Measurements from ENCODE around the gene LRCH3.
"Not testable (repeated sequence)": the region's sequence is repeated elsewhere in the genome, so short reads cannot be mapped to it uniquely, and the experiment has no call there.

The LRCH3 gene

DNA sequence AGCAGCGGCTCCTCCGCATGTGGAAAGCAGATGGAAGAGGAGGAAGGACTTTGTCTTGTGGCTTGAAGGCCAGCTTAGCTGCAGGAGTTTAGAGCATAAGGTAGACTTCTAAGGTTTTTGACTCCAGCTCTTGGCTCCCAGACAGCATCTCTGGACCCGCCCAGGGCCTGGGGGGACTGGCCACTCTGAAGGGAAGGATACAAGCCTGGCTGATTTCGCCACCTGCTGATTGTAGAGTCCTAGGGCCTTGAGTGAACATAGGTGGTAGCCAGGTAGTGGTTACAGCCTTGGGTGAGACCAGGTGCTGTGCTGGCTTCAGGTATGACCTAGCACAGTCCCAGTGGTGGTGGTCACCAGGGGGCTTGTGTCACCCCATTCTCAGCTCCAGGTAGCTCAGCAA lies 110.6 kb downstream of the LRCH3 start:
- TF ChIP-seq FOXK2 (IDR thresholded peaks at IDR 0.05), result no peak
- TF ChIP-seq SP1 (IDR thresholded peaks at IDR 0.05), result no peak
- no peak for TF ChIP-seq ZNF384 (IDR thresholded peaks at IDR 0.05)
- TF ChIP-seq HDGF (IDR thresholded peaks at IDR 0.05; ENCODE audit: borderline replicate concordance), result no peak
- TF ChIP-seq CTBP1 (IDR thresholded peaks at IDR 0.05; ENCODE audit: borderline replicate concordance), result no peak
- no peak for TF ChIP-seq L3MBTL2 (conservative IDR thresholded peaks at IDR 0.05)
- TF ChIP-seq BHLHE40 (IDR thresholded peaks at IDR 0.05; ENCODE audit: borderline replicate concordance), result no peak
- TF ChIP-seq, protein P1, sequence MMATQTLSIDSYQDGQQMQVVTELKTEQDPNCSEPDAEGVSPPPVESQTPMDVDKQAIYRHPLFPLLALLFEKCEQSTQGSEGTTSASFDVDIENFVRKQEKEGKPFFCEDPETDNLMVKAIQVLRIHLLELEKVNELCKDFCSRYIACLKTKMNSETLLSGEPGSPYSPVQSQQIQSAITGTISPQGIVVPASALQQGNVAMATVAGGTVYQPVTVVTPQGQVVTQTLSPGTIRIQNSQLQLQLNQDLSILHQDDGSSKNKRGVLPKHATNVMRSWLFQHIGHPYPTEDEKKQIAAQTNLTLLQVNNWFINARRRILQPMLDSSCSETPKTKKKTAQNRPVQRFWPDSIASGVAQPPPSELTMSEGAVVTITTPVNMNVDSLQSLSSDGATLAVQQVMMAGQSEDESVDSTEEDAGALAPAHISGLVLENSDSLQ (IDR thresholded peaks at IDR 0.05), result no peak
- TF ChIP-seq SUZ12 (IDR thresholded peaks at IDR 0.05), result no peak
- TF ChIP-seq FOXA1 (IDR thresholded peaks at IDR 0.05), result no peak
- no peak for TF ChIP-seq LEF1 (IDR thresholded peaks at IDR 0.05; ENCODE audit: borderline replicate concordance)
- TF ChIP-seq ELF4 (IDR thresholded peaks at IDR 0.05), result no peak
- TF ChIP-seq ARNT (IDR thresholded peaks at IDR 0.05), result no peak
- TF ChIP-seq FOXM1 (IDR thresholded peaks at IDR 0.05; ENCODE audit: borderline replicate concordance), result no peak
- TF ChIP-seq TARDBP (IDR thresholded peaks at IDR 0.05), result no peak
- no peak for TF ChIP-seq NFRKB (IDR thresholded peaks at IDR 0.05)
- ChIA-PET CTCF (no interaction called here), POLR2A (no interaction called here)
- no peak for DNase-seq (ENCODE audit: extremely low spot score)

DNA sequence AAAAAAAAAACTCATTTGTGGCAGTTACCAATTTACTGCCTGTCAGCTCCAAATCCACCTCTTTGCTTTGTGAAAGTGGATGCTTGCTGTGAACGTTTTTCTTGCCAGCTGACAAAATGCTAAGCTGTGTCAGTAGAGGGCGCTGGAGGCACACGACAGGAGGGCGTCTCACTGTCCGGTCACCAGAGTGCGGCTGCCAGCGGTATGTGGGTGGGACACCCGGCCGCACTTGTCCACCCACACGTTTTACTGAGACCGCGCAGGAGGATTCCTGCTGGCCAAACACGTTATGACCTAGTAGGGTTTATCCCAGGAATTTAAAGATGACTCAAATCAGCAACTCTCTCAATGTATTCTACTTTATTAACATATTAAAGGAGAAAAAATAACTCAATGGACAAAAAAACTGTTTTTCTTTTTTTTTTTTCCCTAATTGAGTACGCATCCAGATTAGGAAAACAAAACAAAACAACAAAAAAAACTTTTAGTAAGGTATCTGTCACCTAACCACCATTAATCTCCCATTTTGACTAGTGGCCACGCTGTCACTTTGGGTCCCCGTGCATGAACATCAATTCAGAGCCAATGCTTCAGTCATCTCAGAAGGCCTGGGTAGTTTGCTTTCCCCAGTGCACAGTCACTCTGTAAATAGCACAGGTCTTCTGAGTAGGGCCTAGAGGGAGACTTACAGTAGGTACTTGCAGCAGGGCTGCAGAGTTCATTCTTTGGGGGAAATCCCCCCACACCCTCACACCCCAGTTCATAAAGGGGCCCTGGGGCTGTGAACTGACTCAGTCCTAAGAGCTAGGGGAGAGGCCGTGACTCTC lies 115.2 kb downstream of the LRCH3 start:
- no peak for TF ChIP-seq SP1 (IDR thresholded peaks at IDR 0.05)
- TF ChIP-seq, protein P1 (IDR thresholded peaks at IDR 0.05), result peak; percentile 32; the same call in 1 of the 2 replicates
- no peak for TF ChIP-seq FOXK2 (IDR thresholded peaks at IDR 0.05)
- ChIA-PET CTCF (interaction anchor here (0.7 to 1.0 kb wide), 2 partner anchors 34 to 55 kb away, joined by 3 to 4 read pairs; no protein-coding TSS in a partner anchor), POLR2A (interaction anchor here (0.9 kb wide), 1 partner anchor 110 kb away, joined by 4 read pairs; no protein-coding TSS in a partner anchor)
- DNase-seq (ENCODE audit: extremely low spot score), result peak; percentile 77

DNA sequence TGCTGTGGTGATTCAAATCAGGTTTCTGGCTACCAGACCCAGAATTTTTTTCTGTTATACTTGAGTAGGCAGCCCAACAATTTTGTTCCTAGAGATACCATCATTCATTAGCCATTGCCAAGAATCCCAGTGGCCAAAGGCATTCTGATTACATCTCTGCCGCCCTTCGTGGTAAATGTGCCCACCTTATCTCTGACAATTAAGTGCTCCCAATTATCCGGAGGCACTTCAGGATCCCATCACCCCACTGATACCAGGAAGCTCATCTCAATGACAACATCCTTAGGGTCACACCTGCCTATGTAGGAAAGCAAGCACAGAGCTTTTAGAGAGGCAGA lies 115.8 kb downstream of the LRCH3 start:
- DNase-seq (ENCODE audit: extremely low spot score), result no peak
- POLR2A ChIA-PET, result no interaction called here
- TF ChIP-seq SUZ12 (IDR thresholded peaks at IDR 0.05) (no peak), FOXM1 (IDR thresholded peaks at IDR 0.05; ENCODE audit: borderline replicate concordance) (no peak), ZNF384 (IDR thresholded peaks at IDR 0.05) (no peak), FOXK2 (IDR thresholded peaks at IDR 0.05) (no peak), LEF1 (IDR thresholded peaks at IDR 0.05; ENCODE audit: borderline replicate concordance) (no peak), CTBP1 (IDR thresholded peaks at IDR 0.05; ENCODE audit: borderline replicate concordance) (no peak), SP1 (IDR thresholded peaks at IDR 0.05) (no peak), BHLHE40 (IDR thresholded peaks at IDR 0.05; ENCODE audit: borderline replicate concordance) (no peak), FOXA1 (IDR thresholded peaks at IDR 0.05) (no peak), L3MBTL2 (conservative IDR thresholded peaks at IDR 0.05) (no peak), NFRKB (IDR thresholded peaks at IDR 0.05) (no peak), ELF4 (IDR thresholded peaks at IDR 0.05) (no peak)
- TF ChIP-seq, protein P1 (IDR thresholded peaks at IDR 0.05), result no peak
- CTCF ChIA-PET, result no interaction called here

DNA sequence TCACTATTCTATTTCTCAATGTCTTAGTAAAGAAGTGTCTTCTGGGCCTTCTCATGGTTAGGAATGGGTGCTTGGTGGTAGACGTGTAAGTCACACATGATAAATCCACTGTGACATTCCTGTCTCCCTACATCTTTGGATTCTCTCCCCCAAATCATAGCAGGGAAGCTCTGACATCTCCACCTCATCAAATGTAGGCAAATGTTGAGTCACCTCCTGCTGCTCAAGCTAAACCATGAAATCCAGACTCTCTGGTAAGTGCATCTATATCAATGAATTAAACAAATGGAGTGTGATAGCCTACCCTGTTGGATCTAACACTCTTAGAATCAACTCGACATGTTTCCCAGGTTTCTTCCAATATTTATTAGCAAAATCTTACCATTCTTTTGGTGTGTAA lies 116.1 kb downstream of the LRCH3 start:
- TF ChIP-seq NFRKB (IDR thresholded peaks at IDR 0.05), result no peak
- TF ChIP-seq, protein P1 (IDR thresholded peaks at IDR 0.05), result no peak
- TF ChIP-seq ARNT (IDR thresholded peaks at IDR 0.05), result no peak
- no peak for TF ChIP-seq ZNF384 (IDR thresholded peaks at IDR 0.05)
- TF ChIP-seq SP1 (IDR thresholded peaks at IDR 0.05), result no peak
- TF ChIP-seq FOXA1 (IDR thresholded peaks at IDR 0.05), result no peak
- TF ChIP-seq LEF1 (IDR thresholded peaks at IDR 0.05; ENCODE audit: borderline replicate concordance), result no peak
- TF ChIP-seq TARDBP (IDR thresholded peaks at IDR 0.05), result no peak
- TF ChIP-seq ELF4 (IDR thresholded peaks at IDR 0.05), result no peak
- TF ChIP-seq HDGF (IDR thresholded peaks at IDR 0.05; ENCODE audit: borderline replicate concordance), result no peak
- TF ChIP-seq BHLHE40 (IDR thresholded peaks at IDR 0.05; ENCODE audit: borderline replicate concordance), result no peak
- ChIA-PET POLR2A (no interaction called here), CTCF (no interaction called here)
- DNase-seq (ENCODE audit: extremely low spot score), result no peak

DNA sequence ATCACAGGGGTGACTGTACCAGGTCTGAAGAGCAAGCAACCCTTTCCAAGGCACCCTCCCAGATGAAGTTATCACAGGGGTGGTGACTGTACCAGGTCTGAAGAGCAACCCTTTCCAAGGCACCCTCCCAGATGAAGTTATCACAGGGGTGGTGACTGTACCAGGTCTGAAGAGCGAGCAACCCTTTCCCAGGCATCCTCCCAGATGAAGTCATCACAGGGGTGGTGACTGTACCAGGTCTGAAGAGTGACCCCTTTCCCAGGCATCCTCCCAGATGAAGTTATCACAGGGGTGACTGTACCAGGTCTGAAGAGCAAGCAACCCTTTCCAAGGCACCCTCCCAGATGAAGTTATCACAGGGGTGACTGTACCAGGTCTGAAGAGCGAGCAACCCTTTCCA lies 117.5 kb downstream of the LRCH3 start:
- CTCF ChIA-PET; POLR2A ChIA-PET; DNase-seq (ENCODE audit: extremely low spot score): not testable (repeated sequence)

DNA sequence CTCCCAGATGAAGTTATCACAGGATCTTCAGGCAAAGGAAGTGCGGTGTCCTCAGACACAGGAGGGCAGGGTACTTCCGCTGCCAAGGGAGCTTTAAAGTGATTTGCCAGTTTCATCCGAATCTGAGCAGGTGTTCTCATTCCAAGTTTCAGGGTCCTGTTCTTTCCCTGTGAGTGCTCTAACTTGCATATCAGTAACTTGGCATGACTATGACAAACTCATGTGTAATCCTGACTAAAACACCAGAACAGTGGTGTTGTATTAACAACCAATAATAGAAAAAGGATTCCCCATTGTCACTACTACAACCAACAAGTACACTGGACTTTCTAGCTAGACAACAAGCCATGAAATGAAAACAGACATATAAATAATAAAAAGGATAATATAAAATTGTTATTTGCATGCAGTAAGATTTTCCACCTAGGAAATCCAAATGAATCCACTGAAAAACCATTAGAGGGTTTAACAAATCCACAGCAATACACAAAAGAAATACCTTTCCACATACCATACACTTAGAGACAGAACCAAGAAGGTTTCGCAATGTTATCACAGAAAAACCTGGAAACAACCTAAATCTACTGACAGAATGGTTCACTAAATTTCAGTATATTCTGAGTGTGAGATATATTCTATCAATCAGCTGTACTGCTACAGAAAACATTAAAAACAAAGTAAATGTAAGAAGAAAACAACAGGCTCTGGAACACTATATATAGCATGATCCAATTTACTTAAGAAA lies 118.1 kb downstream of the LRCH3 start:
- POLR2A ChIA-PET, result no interaction called here
- DNase-seq (ENCODE audit: extremely low spot score), result no peak
- TF ChIP-seq CTBP1 (IDR thresholded peaks at IDR 0.05; ENCODE audit: borderline replicate concordance) (no peak), SP1 (IDR thresholded peaks at IDR 0.05) (no peak), ARNT (IDR thresholded peaks at IDR 0.05) (no peak), BHLHE40 (IDR thresholded peaks at IDR 0.05; ENCODE audit: borderline replicate concordance) (no peak)
- TF ChIP-seq, protein P1 (IDR thresholded peaks at IDR 0.05), result no peak
- CTCF ChIA-PET, result no interaction called here
